Naive thymus-derived CD4-positive, alpha-beta T cell (primary cell): ENCODE measurements around the gene B3GAT3. TPM values are rescaled to one million over a fixed set of nuclear protein-coding genes. Genes with fewer than 3 reads are reported as not detected.
"Not testable (repeated sequence)": the region's sequence is repeated elsewhere in the genome, so short reads cannot be mapped to it uniquely, and the experiment has no call there.

Experiments
- ATAC-seq: fragments of 150-1000 bp; cut with Tn5 transposase; 2 replicates; pipeline ENCODE4 v1.10.0; 2021; ENCODE audit warnings: mild to moderate bottlenecking, moderate library complexity
- CTCF ChIA-PET: fragments of 350-600 bp; sonication (Branson Sonifier 250); formaldehyde crosslinking; loops from one replicate; lab custom pipeline; 2021; ENCODE audit warnings: antibody characterized with exemption; lab: Charles Lee
- POLR2A ChIA-PET: fragments of 350-600 bp; sonication (Branson Sonifier 250); formaldehyde crosslinking; loops from one replicate; lab custom pipeline; 2021; ENCODE audit warnings: antibody characterized with exemption, inconsistent platforms; lab: Charles Lee
- DNase-seq, 9 donors: peaks; one replicate each; pipeline versions ENCODE4 v3.0.0 to v3.0.0-alpha.2; 2020 to 2022; ENCODE audit warnings: mixed read lengths in 1 of 9
- H3K27ac ChIP-seq: one replicate; pipeline ENCODE4 v1.7.0; 2013; ENCODE audit warnings: mild to moderate bottlenecking, low read depth, low read length, moderate library complexity
- H3K27me3 ChIP-seq, 2 donors: one replicate each; pipeline ENCODE4 v1.7.0; 2013; ENCODE audit warnings: low read length in 2 of 2, mild to moderate bottlenecking in 2 of 2, moderate library complexity in 2 of 2; ENCODE audit not compliant: control insufficient read depth in 2 of 2, insufficient read depth in 2 of 2
- H3K36me3 ChIP-seq, 3 experiments: 1 replicate in 2 of 3; 2 replicates in 1 of 3; pipeline ENCODE4 v1.7.0; 2013; ENCODE audit warnings: low read length in 3 of 3, mild to moderate bottlenecking in 3 of 3, moderate library complexity in 1 of 3; ENCODE audit not compliant: insufficient read depth in 3 of 3, control insufficient read depth in 2 of 3
- H3K4me1 ChIP-seq, 2 donors: one replicate each; pipeline ENCODE4 v1.7.0; 2013; ENCODE audit warnings: low read length in 2 of 2, mild to moderate bottlenecking in 2 of 2, moderate library complexity in 1 of 2; ENCODE audit not compliant: control insufficient read depth in 2 of 2, insufficient read depth in 2 of 2
- H3K4me3 ChIP-seq: 2 replicates; pipeline ENCODE4 v1.7.0; 2013; ENCODE audit warnings: mild to moderate bottlenecking, low read length
- H3K9me3 ChIP-seq, 3 experiments: 1 replicate in 2 of 3; 2 replicates in 1 of 3; pipeline ENCODE4 v1.7.0; 2013; ENCODE audit warnings: low read length in 3 of 3; ENCODE audit not compliant: control insufficient read depth in 2 of 3
- H3K27ac Mint-ChIP-seq, 9 donors: one replicate each; pipeline ENCODE4 v1.8.0; 2020 to 2022; ENCODE audit warnings: mixed read lengths in 9 of 9, mild to moderate bottlenecking in 8 of 9, moderate library complexity in 5 of 9, inconsistent platforms in 2 of 9
- H3K27me3 Mint-ChIP-seq, 5 donors: one replicate each; pipeline ENCODE4 v1.8.0; 2021 to 2022; ENCODE audit warnings: mixed read lengths in 5 of 5, mild to moderate bottlenecking in 1 of 5
- H3K36me3 Mint-ChIP-seq, 5 donors: one replicate each; pipeline ENCODE4 v1.8.0; 2020 to 2022; ENCODE audit warnings: mixed read lengths in 5 of 5, mild to moderate bottlenecking in 3 of 5, inconsistent platforms in 1 of 5
- H3K4me1 Mint-ChIP-seq, 7 donors: one replicate each; pipeline ENCODE4 v1.8.0; 2020 to 2022; ENCODE audit warnings: mixed read lengths in 7 of 7, mild to moderate bottlenecking in 3 of 7, inconsistent platforms in 1 of 7
- H3K4me3 Mint-ChIP-seq, 10 donors: one replicate each; pipeline ENCODE4 v1.8.0; 2020 to 2022; ENCODE audit warnings: mild to moderate bottlenecking in 10 of 10, mixed read lengths in 10 of 10, moderate library complexity in 6 of 10, inconsistent platforms in 2 of 10
- H3K9me3 Mint-ChIP-seq, 11 donors: one replicate each; pipeline ENCODE4 v1.8.0; 2020 to 2022; ENCODE audit warnings: mixed read lengths in 11 of 11, mild to moderate bottlenecking in 4 of 11, inconsistent platforms in 1 of 11, moderate library complexity in 1 of 11
- intact Hi-C, 2 donors: fragments of 100-400 bp; cut with micrococcal nuclease; formaldehyde crosslinking; loops; one replicate each; pipeline ENCODE4 v1.15.1; 2023
- polyA plus RNA-seq, 2 donors: library from polyadenylated mRNA; unstranded; fragments of 300-500 nt; fragmentation: Illumina TruSeq; gene quantifications; one replicate each; pipeline ENCODE4 v1.2.3, GENCODE V29; 2021
- total RNA-seq, 6 experiments: library from RNA in 5 of 6; stranded (reverse) in 5 of 6; gene quantifications; 1 replicate in 5 of 6; 2 replicates in 1 of 6; pipeline ENCODE4 v1.2.3 and lab custom pipeline; 2021 to 2026

The B3GAT3 gene
- total and polyA plus RNA-seq, 7 experiments from 2014 or later, result 35.0 to 78.1 (median 64.4) TPM

DNA sequence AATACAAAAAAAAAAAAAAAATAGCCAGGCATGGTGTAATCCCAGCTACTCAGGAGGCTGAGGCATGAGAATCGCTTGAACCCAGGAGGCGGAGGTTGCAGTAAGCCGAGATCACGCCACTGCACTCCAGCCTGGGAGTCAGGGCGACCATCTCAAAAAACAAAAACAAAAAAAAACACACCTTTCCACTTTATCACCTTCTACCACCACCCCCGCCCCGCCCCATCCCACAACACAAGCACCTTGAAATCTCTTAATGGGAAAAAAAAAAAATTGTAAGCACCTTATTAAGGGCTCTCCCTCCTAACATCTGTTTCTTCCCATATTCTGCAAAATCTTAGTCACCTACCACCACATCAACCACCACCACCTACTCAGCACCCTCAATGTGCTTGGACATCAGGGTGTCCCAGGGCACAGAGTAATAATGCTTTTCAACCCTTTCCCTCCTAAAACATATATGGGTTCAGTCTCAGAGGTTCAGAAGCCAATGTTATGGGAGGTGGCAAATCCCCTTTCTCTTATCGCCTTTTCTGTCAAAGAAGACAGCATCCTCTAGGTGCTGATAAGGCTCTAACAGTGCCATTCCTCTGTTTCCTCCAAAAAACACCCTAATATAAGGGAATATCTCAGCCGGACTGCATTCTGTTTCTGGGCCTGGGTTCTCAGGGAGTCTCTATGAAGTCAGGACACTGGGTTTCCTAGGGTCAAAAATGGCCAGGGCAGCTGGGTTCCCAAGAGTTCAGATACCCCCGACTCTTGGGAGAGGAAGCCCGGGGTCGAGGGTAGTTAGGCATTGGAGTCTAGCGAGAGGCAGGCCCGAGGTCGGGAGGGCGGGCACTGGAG, 30.6 kb upstream of the B3GAT3 start:
- Histone ChIP-seq H3K36me3 (peaks cover 0 to 22% (median 0%) of the 10 kb centered on the region in 3 experiments), H3K27ac (peak overlapping the region; percentile 95), H3K27me3 (no peaks in the 10 kb centered on the region), H3K9me3 (no peaks in the 10 kb centered on the region), H3K4me3 (peak overlapping the region; percentile 87), H3K4me1 (peaks cover 13 to 16% of the 10 kb centered on the region in 2 donors)
- H3K36me3 Mint-ChIP-seq, result peaks cover 0 to 8% (median 0%) of the 10 kb centered on the region in 5 donors
- no peaks in the 10 kb centered on the region for H3K27me3 Mint-ChIP-seq
- peaks cover 0 to 9% (median 0%) of the 10 kb centered on the region in 11 donors for H3K9me3 Mint-ChIP-seq
- ChIA-PET CTCF (interaction anchor here (1.3 kb wide), 1 partner anchor 12 kb away, joined by 4 read pairs; no protein-coding TSS in a partner anchor), POLR2A (interaction anchor here (0.6 to 21.6 kb wide), 41 partner anchors 9 to 253 kb away, joined by 3 to 332 read pairs (median 4); partner anchors contain the start of genes B3GAT3, BSCL2, C11orf98 and CSKMT)
- peak overlapping the region; percentile 75 to 94 (median 90) for H3K4me3 Mint-ChIP-seq
- DNase-seq (peak in 4 of 9 donors; percentile 13 to 59 (median 22)), ATAC-seq (no peak)
- peaks cover 11 to 36% (median 22%) of the 10 kb centered on the region in 7 donors for H3K4me1 Mint-ChIP-seq
- intact Hi-C loops, result loop anchor here (1.0 to 2.0 kb wide), 11 partner anchors 7 to 78 kb away; partner anchors contain the start of genes C11orf98 (in 2 of the 2), CSKMT (in 2 of the 2), TUT1 (in 2 of the 2) and UBXN1 (in 2 of the 2)
- peak overlapping the region; percentile 88 to 98 (median 96) for H3K27ac Mint-ChIP-seq

DNA sequence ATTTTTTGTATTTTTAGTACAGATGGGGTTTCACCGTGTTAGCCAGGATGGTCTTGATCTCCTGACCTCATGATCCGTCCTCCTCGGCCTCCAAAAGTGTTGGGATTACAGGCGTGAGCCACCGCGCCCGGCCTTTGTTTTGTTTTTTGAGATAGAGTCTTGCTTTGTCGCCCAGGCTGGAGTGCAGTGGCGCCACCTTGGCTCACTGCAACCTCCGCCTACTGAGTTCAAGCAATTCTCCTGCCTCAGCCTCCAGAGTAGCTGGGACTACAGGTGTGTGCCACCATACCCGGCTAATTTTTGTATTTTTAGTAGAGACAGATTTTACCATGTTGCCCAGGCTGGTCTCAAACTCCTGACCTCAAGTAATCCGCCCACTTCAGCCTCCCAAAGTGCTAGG, 28.5 kb upstream of the B3GAT3 start:
- intact Hi-C loops, H3K4me3 ChIP-seq, H3K27me3 ChIP-seq, H3K9me3 Mint-ChIP-seq, H3K9me3 ChIP-seq, H3K4me3 Mint-ChIP-seq, H3K27me3 Mint-ChIP-seq, DNase-seq, H3K27ac ChIP-seq, ATAC-seq: not testable (repeated sequence)
- POLR2A ChIA-PET, result interaction anchor here (0.6 to 21.6 kb wide), 12 partner anchors 7 to 227 kb away, joined by 3 to 332 read pairs (median 4); partner anchors contain the start of genes C11orf98, CSKMT, LBHD1 and MTA2
- Mint-ChIP-seq H3K36me3 (peaks cover 0 to 12% (median 0%) of the 10 kb centered on the region in 5 donors), H3K4me1 (peaks cover 17 to 48% (median 36%) of the 10 kb centered on the region in 7 donors), H3K27ac (peak overlapping the region in 2 of 9 donors; percentile 28 to 71)
- Histone ChIP-seq H3K36me3 (peaks cover 0 to 28% (median 0%) of the 10 kb centered on the region in 3 experiments), H3K4me1 (peaks cover 19 to 27% of the 10 kb centered on the region in 2 donors)
- CTCF ChIA-PET, result interaction anchor here (1.0 to 1.5 kb wide), 5 partner anchors 9 to 59 kb away, joined by 3 to 5 read pairs (median 3); partner anchors contain the start of genes C11orf98, CSKMT and TUT1

DNA sequence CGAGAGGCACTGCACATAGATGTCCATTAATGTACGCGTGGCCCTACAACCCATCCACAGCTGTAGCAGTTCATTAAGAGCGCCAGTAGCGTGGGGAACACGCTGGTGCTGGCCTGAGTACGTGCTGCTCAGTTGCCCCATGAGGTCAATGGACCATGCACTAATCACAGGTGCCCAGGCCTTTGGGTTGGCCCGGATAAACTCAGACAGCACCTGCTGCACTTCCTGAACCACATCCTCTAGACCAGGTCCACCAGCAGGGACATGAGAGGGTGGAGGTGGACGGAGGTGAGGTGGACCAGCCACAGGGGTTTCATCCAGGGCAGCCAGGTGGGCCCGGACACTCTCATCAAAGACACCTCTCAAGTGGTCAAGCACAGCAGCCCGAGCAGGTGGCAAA, 27.7 kb upstream of the B3GAT3 start:
- peaks cover 17 to 49% (median 42%) of the 10 kb centered on the region in 7 donors for H3K4me1 Mint-ChIP-seq
- CTCF ChIA-PET, result interaction anchor here (1.1 to 2.2 kb wide), 4 partner anchors 14 to 50 kb away, joined by 3 to 6 read pairs (median 3); partner anchors contain the start of genes C11orf98, CSKMT, EML3 and ROM1
- intact Hi-C loops, result no loop called here
- H3K9me3 Mint-ChIP-seq, result peaks cover 0 to 8% (median 0%) of the 10 kb centered on the region in 11 donors
- H3K27ac ChIP-seq, result no peak overlapping the region
- DNase-seq (no peak), ATAC-seq (no peak)
- H3K4me3 Mint-ChIP-seq, result peak overlapping the region in 1 of 10 donors; percentile 25
- peak overlapping the region in 2 of 9 donors; percentile 14 to 38 for H3K27ac Mint-ChIP-seq
- H3K9me3 ChIP-seq, result no peaks in the 10 kb centered on the region
- H3K4me3 ChIP-seq, result no peak overlapping the region
- POLR2A ChIA-PET, result interaction anchor here (0.6 to 21.6 kb wide), 11 partner anchors 8 to 206 kb away, joined by 3 to 332 read pairs (median 5); partner anchors contain the start of genes B3GAT3, C11orf98, CSKMT and HNRNPUL2
- peaks cover 19 to 33% of the 10 kb centered on the region in 2 donors for H3K4me1 ChIP-seq
- no peaks in the 10 kb centered on the region for H3K27me3 Mint-ChIP-seq
- H3K27me3 ChIP-seq, result no peaks in the 10 kb centered on the region
- H3K36me3 ChIP-seq, result peaks cover 0 to 28% (median 0%) of the 10 kb centered on the region in 3 experiments
- H3K36me3 Mint-ChIP-seq, result peaks cover 0 to 14% (median 0%) of the 10 kb centered on the region in 5 donors

DNA sequence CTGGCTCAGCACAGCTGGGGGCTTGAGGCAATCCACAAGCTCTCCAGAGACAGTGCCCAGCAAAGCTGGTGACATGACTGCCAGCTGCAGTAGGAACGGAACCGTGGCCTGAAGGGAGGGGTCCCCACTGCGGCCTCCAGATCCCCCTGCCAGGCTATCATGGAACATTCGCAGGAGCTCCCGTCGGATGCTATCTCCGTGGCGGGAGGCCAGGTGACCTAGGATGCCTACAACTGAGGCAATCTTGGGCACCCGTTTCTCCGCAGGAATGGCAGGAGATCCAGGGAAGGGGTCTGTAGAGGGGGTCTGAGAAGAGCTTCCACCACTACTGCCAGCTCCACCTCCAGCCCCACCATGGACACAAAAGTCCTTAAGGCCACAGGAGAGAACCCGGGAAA, 27.2 kb upstream of the B3GAT3 start:
- peaks cover 19 to 33% of the 10 kb centered on the region in 2 donors for H3K4me1 ChIP-seq
- Mint-ChIP-seq H3K4me1 (peaks cover 17 to 51% (median 47%) of the 10 kb centered on the region in 7 donors), H3K36me3 (peaks cover 0 to 16% (median 0%) of the 10 kb centered on the region in 5 donors)

DNA sequence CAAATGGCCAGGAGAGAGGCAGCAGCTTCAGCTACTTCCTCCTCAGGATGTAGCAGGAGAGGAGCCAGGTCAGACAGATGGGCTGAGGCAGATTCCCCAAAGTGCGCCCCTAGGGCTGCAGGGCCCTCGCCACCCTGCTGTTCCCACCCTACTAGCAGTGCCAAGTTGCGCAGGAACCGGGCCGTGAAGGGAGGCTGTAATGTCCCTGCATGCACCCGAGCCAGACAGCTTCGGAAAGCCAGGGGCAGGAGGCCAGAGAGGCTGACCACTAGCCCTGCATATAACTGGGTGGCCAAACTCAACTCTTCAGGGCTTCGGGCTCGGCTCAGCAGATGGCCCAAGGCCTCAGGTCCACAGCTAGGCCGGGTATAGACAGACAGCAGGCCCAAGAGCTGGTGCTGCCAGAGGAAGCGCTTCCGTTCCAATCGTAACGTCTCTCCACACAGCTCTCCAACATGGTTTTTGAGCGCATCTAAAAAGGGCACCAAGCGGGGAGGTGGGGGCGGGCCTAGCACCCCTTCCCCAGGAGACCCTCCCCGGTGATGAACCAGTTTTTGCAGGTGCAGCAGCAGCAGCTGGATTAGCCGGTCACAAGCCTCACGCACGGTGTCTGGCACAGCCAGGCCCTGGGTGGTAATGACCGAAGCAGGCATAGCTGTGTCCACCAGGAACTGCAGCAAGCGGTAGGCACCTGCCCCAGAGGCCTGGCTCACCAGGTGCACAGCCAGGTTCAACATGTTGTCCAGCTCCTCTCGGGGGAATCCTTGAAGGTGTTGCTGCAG, 26.6 kb upstream of the B3GAT3 start:
- H3K9me3 ChIP-seq, result no peaks in the 10 kb centered on the region
- H3K27me3 ChIP-seq, result no peaks in the 10 kb centered on the region
- intact Hi-C loops, result no loop called here
- CTCF ChIA-PET, result interaction anchor here (0.8 to 2.2 kb wide), 5 partner anchors 11 to 58 kb away, joined by 3 to 6 read pairs (median 3); partner anchors contain the start of genes C11orf98, CSKMT, EML3 and ROM1
- POLR2A ChIA-PET, result interaction anchor here (0.7 to 21.6 kb wide), 12 partner anchors 10 to 193 kb away, joined by 3 to 332 read pairs (median 10); partner anchors contain the start of genes B3GAT3, BSCL2, C11orf98 and CSKMT
- Mint-ChIP-seq H3K4me1 (peaks cover 14 to 47% (median 44%) of the 10 kb centered on the region in 7 donors), H3K36me3 (peaks cover 0 to 17% (median 0%) of the 10 kb centered on the region in 5 donors), H3K4me3 (no peak overlapping the region), H3K9me3 (peaks cover 0 to 2% (median 0%) of the 10 kb centered on the region in 11 donors), H3K27me3 (no peaks in the 10 kb centered on the region), H3K27ac (no peak overlapping the region)
- H3K4me3 ChIP-seq, result no peak overlapping the region
- no peak for DNase-seq
- no peak for ATAC-seq
- H3K27ac ChIP-seq, result no peak overlapping the region
- H3K36me3 ChIP-seq, result peaks cover 0 to 39% (median 3%) of the 10 kb centered on the region in 3 experiments
- H3K4me1 ChIP-seq, result peaks cover 19 to 33% of the 10 kb centered on the region in 2 donors

More for the DNA sequence above, 27.2 kb upstream of the B3GAT3 start:
- Mint-ChIP-seq H3K27ac (peak overlapping the region in 2 of 9 donors; percentile 14 to 55), H3K9me3 (peaks cover 0 to 5% (median 0%) of the 10 kb centered on the region in 11 donors), H3K4me3 (no peak overlapping the region), H3K27me3 (no peaks in the 10 kb centered on the region)
- Histone ChIP-seq H3K9me3 (no peaks in the 10 kb centered on the region), H3K4me3 (no peak overlapping the region), H3K27me3 (no peaks in the 10 kb centered on the region), H3K36me3 (peaks cover 0 to 33% (median 0%) of the 10 kb centered on the region in 3 experiments), H3K27ac (no peak overlapping the region)
- POLR2A ChIA-PET, result interaction anchor here (0.9 to 21.6 kb wide), 10 partner anchors 9 to 192 kb away, joined by 3 to 332 read pairs (median 7); partner anchors contain the start of genes B3GAT3, C11orf98, CSKMT and HNRNPUL2
- DNase-seq, result no peak
- CTCF ChIA-PET, result interaction anchor here (1.1 to 2.2 kb wide), 2 partner anchors 16 to 36 kb away, joined by 3 to 6 read pairs; partner anchors contain the start of genes C11orf98, CSKMT, EML3 and ROM1
- intact Hi-C loops, result no loop called here
- no peak for ATAC-seq
